Central memory CD8-positive, alpha-beta T cell (primary cell): Measurements from ENCODE around the gene BIVM.

Source experiments
- ATAC-seq: fragments of 150-1000 bp; cut with Tn5 transposase; replicated peaks from 2 replicates; pipeline ENCODE4 v1.10.0; 2022; ENCODE audit warnings: mild to moderate bottlenecking, moderate FRiP score, moderate number of reproducible peaks; ENCODE audit not compliant: poor library complexity, severe bottlenecking; ENCODE audit errors: extremely low read depth
- DNase-seq, 2 donors: peaks; one replicate each; pipeline ENCODE4 v3.0.0; 2021; ENCODE audit warnings: low spot score in 2 of 2
- H3K27ac Mint-ChIP-seq: one replicate; pipeline ENCODE4 v1.8.0; 2022; ENCODE audit warnings: low read depth, mild to moderate bottlenecking, moderate library complexity, mixed read lengths
- H3K27me3 Mint-ChIP-seq: one replicate; pipeline ENCODE4 v1.8.0; 2022; ENCODE audit warnings: mixed read lengths
- H3K36me3 Mint-ChIP-seq: one replicate; pipeline ENCODE4 v1.8.0; 2022; ENCODE audit warnings: mild to moderate bottlenecking, moderate library complexity, mixed read lengths; ENCODE audit not compliant: insufficient read depth
- H3K4me1 Mint-ChIP-seq: one replicate; pipeline ENCODE4 v1.8.0; 2022; ENCODE audit warnings: mixed read lengths
- H3K4me3 Mint-ChIP-seq: one replicate; pipeline ENCODE4 v1.8.0; 2022; ENCODE audit warnings: mild to moderate bottlenecking, moderate library complexity, mixed read lengths
- H3K9me3 Mint-ChIP-seq: one replicate; pipeline ENCODE4 v1.8.0; 2022; ENCODE audit warnings: mixed read lengths

The BIVM gene

DNA sequence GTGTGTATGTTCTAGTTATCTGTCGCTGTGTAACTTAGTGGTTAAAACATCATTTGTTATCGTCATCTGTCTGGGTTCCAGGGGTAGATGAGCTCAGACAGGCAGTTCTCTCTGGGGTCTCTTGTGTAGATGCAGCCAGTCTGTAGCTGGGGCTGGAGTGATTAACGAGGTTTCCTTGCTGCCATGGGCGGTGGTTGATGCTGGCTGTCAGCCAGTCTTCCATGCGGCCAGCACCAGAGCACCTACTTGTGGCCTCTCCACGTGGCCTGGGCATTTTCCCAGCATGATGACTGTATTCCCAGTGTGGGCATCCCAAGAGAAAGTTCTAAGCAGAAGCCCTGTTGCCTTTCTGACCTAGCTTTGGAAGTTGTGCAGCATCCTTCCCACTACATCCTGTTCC, 57.6 kb downstream of the BIVM start:
- Mint-ChIP-seq H3K36me3 (peaks cover 78% of the 10 kb centered on the region), H3K27ac (no peak overlapping the region)
- no peak for ATAC-seq

DNA sequence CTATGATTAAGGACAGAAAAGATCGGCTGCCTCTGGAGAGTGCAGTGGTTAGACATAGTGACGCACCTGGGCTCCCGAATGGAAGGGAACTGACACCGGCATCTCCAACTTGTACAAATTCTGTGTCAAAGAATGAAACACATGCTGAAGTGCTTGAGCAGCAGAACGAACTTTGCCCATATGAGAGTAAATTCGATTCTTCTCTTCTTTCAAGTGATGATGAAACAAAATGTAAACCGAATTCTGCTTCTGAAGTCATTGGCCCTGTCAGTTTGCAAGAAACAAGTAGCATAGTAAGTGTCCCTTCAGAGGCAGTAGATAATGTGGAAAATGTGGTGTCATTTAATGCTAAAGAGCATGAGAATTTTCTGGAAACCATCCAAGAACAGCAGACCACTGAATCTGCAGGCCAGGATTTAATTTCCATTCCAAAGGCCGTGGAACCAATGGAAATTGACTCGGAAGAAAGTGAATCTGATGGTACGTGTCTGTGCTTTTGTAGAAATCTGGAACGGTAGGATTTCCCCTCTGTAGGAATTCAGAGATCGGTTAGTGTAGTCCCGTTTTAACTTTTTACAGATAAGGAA, 63.8 kb downstream of the BIVM start:
- DNase-seq (no peak), ATAC-seq (no peak)
- H3K4me3 Mint-ChIP-seq: no peak overlapping the region
- H3K27me3 Mint-ChIP-seq: no peaks in the 10 kb centered on the region
- H3K4me1 Mint-ChIP-seq: peaks cover 57% of the 10 kb centered on the region
- H3K36me3 Mint-ChIP-seq: peaks cover 81% of the 10 kb centered on the region
- no peaks in the 10 kb centered on the region for H3K9me3 Mint-ChIP-seq
- no peak overlapping the region for H3K27ac Mint-ChIP-seq

More for the DNA sequence above, 57.6 kb downstream of the BIVM start:
- Mint-ChIP-seq H3K27me3 (no peaks in the 10 kb centered on the region), H3K9me3 (no peaks in the 10 kb centered on the region), H3K4me3 (no peak overlapping the region), H3K4me1 (peaks cover 45% of the 10 kb centered on the region)
- no peak for DNase-seq

DNA sequence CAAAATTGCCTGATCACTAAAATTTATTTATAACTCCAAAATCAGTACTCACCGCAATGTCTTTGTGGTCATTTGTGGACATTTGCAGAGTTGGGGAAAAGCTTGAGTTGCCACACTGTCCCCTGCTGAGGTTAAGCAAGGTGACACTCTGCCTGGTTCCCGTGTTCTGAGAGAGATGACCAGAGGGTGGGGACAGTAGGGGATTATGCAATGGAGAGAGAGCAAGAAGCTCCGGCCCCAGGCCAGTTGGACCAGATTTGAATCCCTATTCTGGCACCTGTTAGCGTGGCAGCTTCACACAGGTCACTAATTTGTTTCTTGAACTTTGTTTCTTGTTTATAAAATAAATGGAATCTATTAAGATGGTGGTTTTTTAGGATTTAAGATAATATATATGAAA, 64.7 kb downstream of the BIVM start:
- ATAC-seq (no peak), DNase-seq (no peak)
- H3K4me1 Mint-ChIP-seq: peaks cover 62% of the 10 kb centered on the region
- H3K4me3 Mint-ChIP-seq: no peak overlapping the region
- no peaks in the 10 kb centered on the region for H3K9me3 Mint-ChIP-seq
- H3K27ac Mint-ChIP-seq: no peak overlapping the region
- peaks cover 80% of the 10 kb centered on the region for H3K36me3 Mint-ChIP-seq
- H3K27me3 Mint-ChIP-seq: no peaks in the 10 kb centered on the region

DNA sequence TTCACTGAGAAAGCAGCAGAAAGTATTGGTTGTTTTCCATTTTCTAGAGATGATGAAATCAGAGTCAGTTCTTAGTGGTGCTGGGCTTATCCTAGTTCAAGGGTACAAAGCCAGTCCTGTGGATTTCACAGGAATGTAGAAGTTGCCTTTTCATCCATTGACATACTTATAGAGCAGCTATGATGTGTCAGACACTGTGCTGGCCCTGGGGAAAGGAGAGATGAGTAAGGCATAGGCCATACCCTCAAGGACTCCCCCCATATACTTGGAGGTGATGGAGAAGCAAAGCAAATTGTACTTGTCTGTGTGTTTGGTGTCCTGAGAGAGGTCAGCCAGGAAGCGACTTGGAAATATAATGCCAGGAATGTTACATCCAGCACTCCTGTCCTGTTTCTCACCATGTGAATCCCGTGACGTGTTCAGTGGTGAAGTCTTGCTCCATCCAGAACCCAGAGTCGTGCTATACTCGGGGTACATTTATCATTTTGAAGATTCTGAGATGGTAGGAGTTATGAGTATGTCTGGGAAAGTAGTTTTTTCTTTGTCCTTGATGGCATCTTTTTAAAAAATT, 69.5 kb downstream of the BIVM start:
- peaks cover 48% of the 10 kb centered on the region for H3K4me1 Mint-ChIP-seq
- H3K36me3 Mint-ChIP-seq: peaks cover 57% of the 10 kb centered on the region
- H3K4me3 Mint-ChIP-seq: no peak overlapping the region
- DNase-seq: no peak
- H3K27me3 Mint-ChIP-seq: no peaks in the 10 kb centered on the region
- H3K9me3 Mint-ChIP-seq: no peaks in the 10 kb centered on the region
- ATAC-seq: no peak
- H3K27ac Mint-ChIP-seq: no peak overlapping the region

DNA sequence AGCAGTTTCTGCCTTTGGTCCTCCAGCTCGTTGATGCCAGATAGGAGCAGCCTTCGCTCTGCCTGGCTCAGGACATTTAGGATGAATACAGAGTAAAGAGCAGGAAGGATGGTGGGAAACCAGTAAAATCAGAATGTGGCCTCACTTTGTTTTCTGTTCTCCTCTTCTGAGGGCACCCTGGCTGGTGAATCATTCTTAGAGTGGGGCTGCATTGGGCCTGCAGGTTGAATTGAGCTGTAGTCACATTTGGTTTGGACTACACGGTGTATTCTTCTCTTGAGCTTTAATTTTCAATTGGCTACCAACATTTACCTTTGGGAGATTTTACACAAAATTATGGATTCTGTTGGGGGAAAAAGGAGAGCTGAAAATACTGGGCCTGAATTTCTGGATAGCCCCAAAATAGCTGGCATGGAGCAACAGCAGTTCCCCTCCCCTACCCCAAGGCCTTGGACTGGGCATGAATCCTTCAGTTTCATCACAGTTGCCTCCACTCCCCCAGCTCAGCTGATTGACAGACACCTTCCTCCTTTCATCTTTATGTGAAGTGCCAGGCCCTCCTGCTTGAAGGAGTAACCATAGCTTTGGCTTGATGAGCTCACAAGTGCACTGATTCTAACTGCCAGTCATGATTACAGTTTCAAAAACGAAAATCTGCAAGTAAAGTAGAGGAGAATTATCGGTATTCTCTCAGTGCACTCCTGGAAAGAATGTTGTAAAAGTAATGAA, 71.2 kb downstream of the BIVM start:
- peak; percentile 24 for ATAC-seq
- Mint-ChIP-seq H3K27ac (peak overlapping the region; percentile 27), H3K4me1 (peaks cover 36% of the 10 kb centered on the region), H3K9me3 (no peaks in the 10 kb centered on the region), H3K4me3 (no peak overlapping the region), H3K27me3 (no peaks in the 10 kb centered on the region), H3K36me3 (peaks cover 60% of the 10 kb centered on the region)
- no peak for DNase-seq

DNA sequence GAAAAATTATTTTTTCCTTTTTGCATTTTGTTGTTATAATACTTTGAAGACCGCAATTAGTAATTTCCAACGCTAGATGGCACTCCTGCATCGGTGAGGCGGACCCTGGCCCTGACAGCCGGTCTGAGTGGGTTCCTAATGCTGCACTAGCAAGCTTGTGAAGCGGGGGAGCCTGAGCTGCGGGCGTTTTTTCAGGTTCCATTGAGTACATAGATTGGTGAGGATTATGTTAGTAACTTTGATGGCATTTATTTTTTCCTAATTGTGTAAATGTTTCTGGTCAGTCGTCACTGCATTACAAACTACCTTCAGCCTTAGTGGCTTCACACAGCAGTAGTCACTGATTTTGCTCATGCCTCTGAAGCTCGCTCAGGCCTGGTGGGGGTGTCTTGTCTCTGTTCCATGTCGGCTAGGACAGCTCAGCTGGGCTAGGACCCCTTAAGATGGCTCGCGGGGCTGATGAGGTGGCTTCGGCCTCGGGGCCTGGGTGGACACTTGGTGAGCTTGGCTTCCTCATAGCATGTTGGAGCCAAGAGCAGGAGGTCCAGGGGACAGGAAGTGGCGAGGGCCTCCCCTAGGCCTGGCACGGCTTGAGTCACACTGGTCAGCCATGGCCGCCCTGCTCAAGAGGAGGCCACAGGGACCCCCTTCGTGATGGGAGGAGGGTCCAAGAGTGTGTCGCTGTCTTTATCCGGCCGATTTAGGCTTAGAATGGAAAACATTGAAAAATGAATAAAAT, 71.9 kb downstream of the BIVM start:
- Mint-ChIP-seq H3K4me3 (no peak overlapping the region), H3K27me3 (no peaks in the 10 kb centered on the region), H3K27ac (peak overlapping the region; percentile 27), H3K4me1 (peaks cover 30% of the 10 kb centered on the region), H3K9me3 (no peaks in the 10 kb centered on the region), H3K36me3 (peaks cover 62% of the 10 kb centered on the region)
- DNase-seq (no peak), ATAC-seq (peak; percentile 72)

DNA sequence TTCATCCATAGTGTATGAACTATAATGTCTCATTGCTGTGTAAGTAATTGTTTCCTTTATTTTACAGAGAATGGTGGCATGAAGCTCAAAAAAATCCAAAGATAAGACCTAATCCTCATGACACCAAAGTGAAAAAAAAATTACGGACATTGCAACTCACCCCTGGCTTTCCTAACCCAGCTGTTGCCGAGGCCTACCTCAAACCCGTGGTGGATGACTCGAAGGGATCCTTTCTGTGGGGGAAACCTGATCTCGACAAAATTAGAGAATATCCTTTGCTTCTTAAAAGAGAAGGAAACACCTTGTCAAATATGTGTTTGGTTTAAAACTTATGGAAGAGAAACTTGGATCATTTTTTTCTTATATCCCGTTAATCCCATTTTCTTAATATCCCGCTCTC, 73.2 kb downstream of the BIVM start:
- ATAC-seq (no peak), DNase-seq (no peak)
- H3K27ac Mint-ChIP-seq: peak overlapping the region; percentile 83
- no peak overlapping the region for H3K4me3 Mint-ChIP-seq
- no peaks in the 10 kb centered on the region for H3K9me3 Mint-ChIP-seq
- no peaks in the 10 kb centered on the region for H3K27me3 Mint-ChIP-seq
- H3K36me3 Mint-ChIP-seq: peaks cover 62% of the 10 kb centered on the region
- peaks cover 26% of the 10 kb centered on the region for H3K4me1 Mint-ChIP-seq

DNA sequence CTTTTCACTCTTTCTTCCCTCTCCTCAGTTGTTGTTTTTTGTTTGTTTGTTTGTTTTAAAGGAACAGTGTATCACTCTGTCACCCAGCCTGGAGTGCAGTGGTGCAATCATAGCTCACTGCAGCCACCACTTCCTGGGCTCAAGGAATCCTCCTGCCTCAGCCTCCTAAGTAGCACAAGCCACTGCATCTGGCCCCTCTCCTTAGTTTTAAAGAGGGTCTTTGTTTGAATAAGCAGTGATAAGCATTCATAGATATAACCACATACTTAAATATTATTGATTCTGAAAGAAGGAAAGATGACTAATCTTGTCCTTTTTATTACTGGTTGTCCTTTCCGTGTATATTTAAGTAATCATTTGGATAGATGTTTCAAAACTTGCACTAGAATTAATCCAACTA, 73.6 kb downstream of the BIVM start:
- H3K4me1 Mint-ChIP-seq: peaks cover 22% of the 10 kb centered on the region
- DNase-seq (no peak), ATAC-seq (no peak)
- no peak overlapping the region for H3K4me3 Mint-ChIP-seq
- peaks cover 59% of the 10 kb centered on the region for H3K36me3 Mint-ChIP-seq
- no peaks in the 10 kb centered on the region for H3K9me3 Mint-ChIP-seq
- peak overlapping the region; percentile 83 for H3K27ac Mint-ChIP-seq
- H3K27me3 Mint-ChIP-seq: no peaks in the 10 kb centered on the region

DNA sequence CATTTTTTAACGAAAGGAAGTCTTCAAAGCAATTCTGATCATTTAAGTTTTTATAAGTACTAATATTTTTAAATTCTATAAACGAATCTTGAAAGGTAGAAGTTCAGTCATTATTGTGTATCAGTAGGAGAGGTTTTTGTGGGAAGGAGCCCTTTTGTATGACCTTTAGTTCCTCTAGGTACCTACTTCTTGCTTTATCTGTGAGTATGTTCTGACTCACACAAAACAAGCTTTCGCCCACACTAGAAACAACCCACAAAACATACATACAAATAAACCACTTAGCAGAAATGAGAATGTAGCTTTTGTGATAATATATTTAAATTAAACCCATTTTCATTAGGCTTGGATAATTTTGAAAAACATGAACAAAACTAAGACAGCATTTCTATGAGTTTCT, 74.7 kb downstream of the BIVM start:
- DNase-seq (no peak), ATAC-seq (no peak)
- no peaks in the 10 kb centered on the region for H3K9me3 Mint-ChIP-seq
- no peak overlapping the region for H3K27ac Mint-ChIP-seq
- H3K27me3 Mint-ChIP-seq: no peaks in the 10 kb centered on the region
- no peak overlapping the region for H3K4me3 Mint-ChIP-seq
- peaks cover 55% of the 10 kb centered on the region for H3K36me3 Mint-ChIP-seq
- peaks cover 17% of the 10 kb centered on the region for H3K4me1 Mint-ChIP-seq

DNA sequence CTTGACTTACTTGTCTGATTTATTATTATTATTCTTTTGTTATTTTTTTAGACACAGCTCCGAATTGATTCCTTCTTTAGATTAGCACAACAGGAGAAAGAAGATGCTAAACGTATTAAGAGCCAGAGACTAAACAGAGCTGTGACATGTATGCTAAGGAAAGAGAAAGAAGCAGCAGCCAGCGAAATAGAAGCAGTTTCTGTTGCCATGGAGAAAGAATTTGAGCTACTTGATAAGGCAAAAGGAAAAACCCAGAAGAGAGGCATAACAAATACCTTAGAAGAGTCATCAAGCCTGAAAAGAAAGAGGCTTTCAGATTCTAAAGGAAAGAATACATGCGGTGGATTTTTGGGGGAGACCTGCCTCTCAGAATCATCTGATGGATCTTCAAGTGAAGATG, 76.3 kb downstream of the BIVM start:
- Mint-ChIP-seq H3K36me3 (peaks cover 52% of the 10 kb centered on the region), H3K27ac (peak overlapping the region; percentile 25), H3K4me1 (peaks cover 12% of the 10 kb centered on the region), H3K4me3 (no peak overlapping the region), H3K9me3 (no peaks in the 10 kb centered on the region), H3K27me3 (no peaks in the 10 kb centered on the region)
- no peak for DNase-seq
- ATAC-seq: no peak

DNA sequence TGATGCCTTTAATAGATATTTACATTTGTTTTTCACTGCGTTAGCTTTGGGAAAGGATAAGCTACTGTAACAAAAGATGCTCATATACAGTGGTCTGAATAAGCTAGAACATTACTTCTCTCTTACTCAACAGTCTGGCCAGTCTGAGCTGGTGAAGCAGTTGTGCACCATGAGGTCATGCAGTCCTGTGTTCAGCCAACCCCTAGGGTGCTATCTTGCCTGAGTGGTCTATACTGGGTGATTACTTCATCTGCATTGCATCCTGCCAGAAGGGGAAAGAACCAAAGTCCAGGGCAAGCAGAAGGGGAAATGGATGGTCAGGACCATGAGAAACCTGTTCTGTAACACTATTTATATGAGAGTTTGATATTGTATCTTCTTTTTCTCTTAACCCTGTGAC, 78.4 kb downstream of the BIVM start:
- H3K27me3 Mint-ChIP-seq: no peaks in the 10 kb centered on the region
- H3K9me3 Mint-ChIP-seq: no peaks in the 10 kb centered on the region

DNA sequence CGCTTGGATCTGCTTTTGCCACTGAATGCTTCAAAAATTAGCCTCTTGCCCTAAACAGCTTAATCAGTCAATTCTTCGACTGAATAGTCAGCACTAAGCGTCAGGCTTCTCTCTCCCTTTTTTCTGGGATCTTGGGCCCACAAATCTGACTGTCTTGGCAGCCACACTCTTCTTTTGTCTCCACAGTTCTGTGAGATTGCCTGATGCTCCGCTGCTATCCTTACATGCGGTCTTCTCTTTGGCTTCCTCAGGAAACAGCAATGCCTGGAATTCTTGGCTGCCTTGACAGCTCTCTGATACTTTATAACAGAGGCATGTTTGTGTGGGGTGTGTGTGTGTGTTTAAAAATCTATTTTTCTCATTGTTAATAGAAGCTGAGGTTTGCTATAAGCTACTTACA, 79.6 kb downstream of the BIVM start:
- H3K4me3 Mint-ChIP-seq: no peak overlapping the region
- no peaks in the 10 kb centered on the region for H3K9me3 Mint-ChIP-seq
- no peaks in the 10 kb centered on the region for H3K4me1 Mint-ChIP-seq
- H3K27ac Mint-ChIP-seq: no peak overlapping the region
- H3K36me3 Mint-ChIP-seq: peaks cover 43% of the 10 kb centered on the region
- no peak for DNase-seq
- no peak for ATAC-seq
- no peaks in the 10 kb centered on the region for H3K27me3 Mint-ChIP-seq

More for the DNA sequence above, 78.4 kb downstream of the BIVM start:
- H3K27ac Mint-ChIP-seq: no peak overlapping the region
- peaks cover 4% of the 10 kb centered on the region for H3K4me1 Mint-ChIP-seq
- no peak overlapping the region for H3K4me3 Mint-ChIP-seq
- ATAC-seq (no peak), DNase-seq (no peak)
- peaks cover 49% of the 10 kb centered on the region for H3K36me3 Mint-ChIP-seq
